IPS-18a (cell line): Measurements from ENCODE around the gene PRKCA.

Source experiments
- H3K27ac ChIP-seq: one replicate; pipeline ENCODE4 v1.5.1; 2013; ENCODE audit warnings: low read length
- H3K27me3 ChIP-seq: one replicate; pipeline ENCODE4 v1.6.1; 2013; ENCODE audit warnings: mild to moderate bottlenecking, low read length; ENCODE audit not compliant: control insufficient read depth, insufficient read depth
- H3K36me3 ChIP-seq: one replicate; pipeline ENCODE4 v1.6.1; 2013; ENCODE audit warnings: low read depth, low read length; ENCODE audit not compliant: control insufficient read depth
- H3K4me1 ChIP-seq: one replicate; pipeline ENCODE4 v1.6.1; 2013; ENCODE audit warnings: low read depth, low read length; ENCODE audit not compliant: control insufficient read depth
- H3K4me3 ChIP-seq: one replicate; pipeline ENCODE4 v1.5.1; 2013; ENCODE audit warnings: low read length
- H3K9ac ChIP-seq: one replicate; pipeline ENCODE4 v1.6.1; 2013; ENCODE audit warnings: mild to moderate bottlenecking, low read length, moderate library complexity
- H3K9me3 ChIP-seq: one replicate; pipeline ENCODE4 v1.6.1; 2013; ENCODE audit warnings: low read depth, low read length; ENCODE audit not compliant: control insufficient read depth

The PRKCA gene

DNA sequence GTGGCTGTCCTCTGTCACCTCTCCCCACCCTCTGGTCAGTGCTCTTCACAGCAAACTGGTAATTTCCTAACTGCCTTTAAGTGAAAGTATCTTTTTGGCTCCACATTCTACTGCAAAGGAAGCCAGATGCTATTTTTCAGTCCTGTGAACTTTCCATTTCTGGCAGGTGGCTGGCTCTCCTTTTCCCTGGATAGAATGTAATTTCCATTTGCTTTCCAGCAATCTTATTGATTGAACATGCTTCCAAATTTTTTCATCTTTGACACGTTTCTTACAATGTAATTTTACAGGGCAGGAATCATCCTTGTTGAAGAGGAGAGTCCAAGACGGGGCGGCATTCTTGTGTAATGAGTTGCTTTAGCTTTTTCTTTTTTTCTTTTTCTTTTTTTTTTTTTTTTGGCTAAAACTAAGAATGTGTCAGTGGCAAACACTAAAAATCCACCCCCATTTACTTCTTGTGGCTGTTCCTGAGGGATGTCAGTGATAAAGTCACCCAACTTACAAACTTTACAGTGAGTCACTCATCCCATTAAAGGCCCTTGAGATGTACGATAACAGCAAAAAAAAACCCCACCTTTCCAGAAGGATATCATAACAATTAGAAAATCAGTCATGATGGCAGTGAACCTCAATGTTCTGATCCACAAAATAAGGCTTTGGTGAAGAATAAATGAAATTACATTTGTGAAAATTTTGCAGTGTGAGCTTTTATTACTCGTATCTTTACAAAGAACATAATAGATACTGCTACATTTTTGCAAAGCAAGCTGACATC is 29.4 kb upstream of the PRKCA start:
- Histone ChIP-seq H3K36me3 (no peaks in the 10 kb centered on the region), H3K4me3 (no peak overlapping the region)

DNA sequence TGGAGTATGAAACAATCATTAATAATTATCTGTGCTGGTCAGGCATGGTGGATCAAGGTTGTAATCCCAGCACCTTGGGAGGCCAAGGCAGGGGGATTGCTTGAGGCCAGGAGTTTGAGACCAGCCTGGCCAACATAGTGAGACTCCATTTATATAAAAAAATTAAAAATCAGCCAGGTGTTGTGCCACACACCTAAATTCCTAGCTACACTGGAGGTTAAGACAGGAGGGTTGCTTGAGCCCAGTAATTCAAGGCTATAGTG is 28.9 kb upstream of the PRKCA start:
- Histone ChIP-seq H3K9me3 (peaks cover 9% of the 10 kb centered on the region), H3K4me3 (no peak overlapping the region), H3K27me3 (no peaks in the 10 kb centered on the region), H3K9ac (no peak overlapping the region), H3K4me1 (no peaks in the 10 kb centered on the region), H3K27ac (no peak overlapping the region), H3K36me3 (no peaks in the 10 kb centered on the region)

More for the DNA sequence above, 29.4 kb upstream of the PRKCA start:
- H3K27ac ChIP-seq, result no peak overlapping the region
- peaks cover 9% of the 10 kb centered on the region for H3K9me3 ChIP-seq
- no peak overlapping the region for H3K9ac ChIP-seq
- H3K27me3 ChIP-seq, result no peaks in the 10 kb centered on the region
- no peaks in the 10 kb centered on the region for H3K4me1 ChIP-seq

DNA sequence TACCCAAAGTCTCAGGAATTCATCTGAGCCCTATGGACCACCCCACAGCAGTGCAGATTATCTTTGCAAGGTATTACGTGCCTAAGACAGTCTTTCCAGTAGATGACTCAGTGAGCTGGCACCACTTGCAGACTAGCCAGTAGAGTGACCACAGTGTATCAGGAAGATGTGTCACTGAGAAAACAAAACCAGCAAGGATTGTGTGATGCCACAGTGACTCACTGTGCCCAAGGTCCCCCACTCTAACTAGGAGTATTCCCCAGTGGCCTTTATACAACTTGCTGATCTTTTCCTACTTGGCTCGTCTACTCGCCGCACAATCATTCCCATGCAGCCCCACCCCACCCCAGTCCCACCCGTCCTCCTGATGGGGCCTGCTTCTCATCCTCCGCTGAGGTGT is 26.8 kb upstream of the PRKCA start:
- Histone ChIP-seq H3K27ac (no peak overlapping the region), H3K9me3 (peaks cover 3% of the 10 kb centered on the region), H3K36me3 (no peaks in the 10 kb centered on the region), H3K4me1 (no peaks in the 10 kb centered on the region), H3K27me3 (no peaks in the 10 kb centered on the region), H3K9ac (no peak overlapping the region), H3K4me3 (no peak overlapping the region)

DNA sequence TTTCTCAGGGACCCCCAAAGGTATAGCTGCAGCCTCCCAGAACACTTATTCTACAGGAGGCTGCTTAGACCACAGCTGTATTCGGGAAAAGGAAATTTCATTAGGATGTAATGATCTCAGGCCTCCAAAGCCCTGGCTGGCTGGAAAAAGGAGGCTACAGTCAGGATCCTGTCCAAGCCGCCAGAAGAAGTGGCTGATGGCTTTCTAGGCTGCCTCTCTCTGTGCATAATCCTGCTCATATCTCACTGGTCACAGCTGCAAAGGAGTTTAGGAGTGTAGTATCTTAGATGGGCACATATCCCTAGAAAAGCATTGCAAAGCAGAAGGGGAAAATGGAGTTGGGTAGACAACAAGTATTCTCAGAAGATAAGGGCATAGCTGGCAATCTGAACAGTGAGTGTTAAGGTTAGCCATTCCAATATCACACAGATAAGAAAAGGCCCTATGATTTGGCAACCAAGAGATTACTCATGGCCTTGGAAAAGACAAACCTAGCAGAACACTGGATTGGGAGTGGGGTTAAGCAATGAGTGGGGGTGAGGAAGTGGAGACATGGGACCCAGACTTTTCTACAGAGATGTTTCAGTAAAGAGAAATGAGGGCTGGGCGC is 26.0 kb upstream of the PRKCA start:
- no peaks in the 10 kb centered on the region for H3K4me1 ChIP-seq
- no peak overlapping the region for H3K27ac ChIP-seq

DNA sequence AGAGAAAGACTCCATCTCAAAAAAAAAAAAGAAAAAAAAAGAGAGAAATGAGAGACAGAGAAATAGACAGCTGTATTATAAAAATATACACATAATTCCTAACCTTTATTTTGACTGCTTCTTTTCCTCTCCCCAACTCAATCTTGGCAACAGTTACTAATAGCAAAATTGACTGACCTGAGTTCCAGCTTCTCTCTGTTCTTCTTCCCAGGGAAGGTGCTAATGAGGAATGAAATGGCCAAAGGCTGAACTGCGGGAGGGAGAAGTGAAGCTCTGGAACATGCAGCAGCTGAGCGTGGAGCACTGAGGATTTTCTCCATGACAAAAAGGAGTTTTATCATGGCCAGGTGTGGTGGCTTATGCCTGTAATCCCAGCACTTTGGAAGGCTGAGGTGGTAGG is 25.2 kb upstream of the PRKCA start:
- no peak overlapping the region for H3K9ac ChIP-seq
- H3K27me3 ChIP-seq, result no peaks in the 10 kb centered on the region
- H3K4me3 ChIP-seq, result no peak overlapping the region
- no peak overlapping the region for H3K27ac ChIP-seq
- no peaks in the 10 kb centered on the region for H3K9me3 ChIP-seq
- no peaks in the 10 kb centered on the region for H3K36me3 ChIP-seq
- no peaks in the 10 kb centered on the region for H3K4me1 ChIP-seq

More for the DNA sequence above, 26.0 kb upstream of the PRKCA start:
- Histone ChIP-seq H3K9ac (no peak overlapping the region), H3K9me3 (peaks cover 2% of the 10 kb centered on the region), H3K27me3 (no peaks in the 10 kb centered on the region), H3K36me3 (no peaks in the 10 kb centered on the region), H3K4me3 (no peak overlapping the region)

DNA sequence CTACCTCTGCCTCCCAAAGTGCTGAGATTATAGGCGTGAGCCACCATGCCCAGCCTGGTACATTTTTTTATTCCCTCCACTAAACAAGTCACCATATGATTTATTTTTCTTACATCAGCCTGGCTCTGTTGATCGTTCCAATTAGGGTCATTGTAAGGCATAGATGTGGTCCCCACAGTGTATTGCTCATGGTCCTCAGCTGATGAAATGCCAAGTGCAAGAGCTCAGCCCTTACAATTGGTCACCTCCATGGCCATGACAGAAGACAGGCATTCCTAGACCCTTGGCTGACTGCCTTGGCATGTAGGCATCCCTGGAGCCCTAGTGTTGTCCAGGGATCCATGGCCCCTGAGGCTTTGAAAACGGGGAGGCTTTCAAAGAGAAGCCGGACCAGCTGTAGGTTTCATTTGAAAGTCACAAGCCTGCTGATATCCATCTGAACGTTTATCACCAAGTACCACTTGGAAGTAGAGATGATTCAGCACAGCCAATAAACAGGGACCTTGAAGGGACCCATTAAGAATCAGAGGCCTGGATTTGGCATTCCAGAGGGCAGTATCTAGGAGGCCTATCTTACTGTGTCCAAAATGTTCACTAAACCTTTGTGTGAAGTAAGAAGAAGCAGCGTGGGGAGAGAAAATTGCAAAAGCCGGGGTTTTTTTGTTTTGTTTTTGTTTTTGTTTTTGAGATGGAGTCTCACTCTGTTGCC is 20.6 kb upstream of the PRKCA start:
- Histone ChIP-seq H3K4me1 (no peaks in the 10 kb centered on the region), H3K4me3 (no peak overlapping the region), H3K9me3 (no peaks in the 10 kb centered on the region), H3K36me3 (no peaks in the 10 kb centered on the region), H3K27me3 (no peaks in the 10 kb centered on the region), H3K27ac (no peak overlapping the region), H3K9ac (no peak overlapping the region)

DNA sequence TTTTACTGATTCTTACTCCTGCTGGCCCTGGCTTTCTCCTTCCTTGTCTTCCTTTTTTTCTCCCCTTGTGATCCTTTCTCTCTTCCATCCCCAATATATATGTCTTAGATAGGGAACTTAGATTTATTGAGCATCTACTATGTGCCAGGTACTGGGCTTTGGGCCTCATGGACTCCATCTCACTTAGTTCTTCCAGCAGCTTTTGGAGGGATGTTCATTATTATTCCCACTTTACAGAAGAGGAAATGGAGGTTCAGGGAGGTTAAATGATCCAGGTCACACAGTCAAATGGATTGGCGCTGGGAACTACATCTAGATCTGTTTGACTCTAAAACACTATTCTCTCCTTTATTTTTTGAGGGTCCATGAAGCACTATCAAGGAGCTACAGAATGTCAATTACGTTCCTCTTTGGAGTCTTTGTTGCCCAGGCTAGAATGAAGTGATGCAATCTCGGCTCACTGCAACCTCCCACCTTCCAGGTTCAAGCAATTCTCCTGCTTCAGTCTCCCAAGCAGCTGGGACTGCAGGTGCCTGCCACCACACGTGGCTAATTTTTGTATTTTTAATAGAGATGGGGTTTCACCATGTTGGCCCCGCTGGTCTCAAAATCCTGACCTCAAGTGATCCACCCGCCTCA is 19.0 kb upstream of the PRKCA start:
- Histone ChIP-seq H3K9ac (no peak overlapping the region), H3K4me1 (no peaks in the 10 kb centered on the region), H3K9me3 (no peaks in the 10 kb centered on the region), H3K4me3 (no peak overlapping the region), H3K36me3 (no peaks in the 10 kb centered on the region), H3K27me3 (no peaks in the 10 kb centered on the region), H3K27ac (no peak overlapping the region)

DNA sequence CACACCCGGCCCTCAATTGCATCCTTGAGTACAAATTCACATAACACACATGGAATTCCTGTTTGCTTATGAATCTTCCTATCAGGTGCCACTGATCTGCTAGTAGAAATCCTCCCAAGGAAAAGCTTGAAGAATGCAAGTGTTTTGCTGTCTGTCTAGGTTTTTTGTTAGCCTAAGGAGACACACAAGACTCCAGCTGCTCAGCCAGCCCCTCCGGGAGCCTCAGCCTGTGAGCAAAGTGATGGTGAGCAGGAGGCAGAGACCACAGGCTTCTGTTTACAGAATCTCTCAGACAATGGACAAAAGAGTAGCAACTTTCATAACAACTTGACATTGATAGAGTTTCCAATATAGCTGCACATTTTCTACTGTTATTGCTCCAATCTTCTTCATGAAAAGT is 18.4 kb upstream of the PRKCA start:
- Histone ChIP-seq H3K27me3 (no peaks in the 10 kb centered on the region), H3K9me3 (no peaks in the 10 kb centered on the region), H3K4me3 (no peak overlapping the region), H3K27ac (no peak overlapping the region), H3K9ac (no peak overlapping the region), H3K36me3 (no peaks in the 10 kb centered on the region), H3K4me1 (no peaks in the 10 kb centered on the region)

DNA sequence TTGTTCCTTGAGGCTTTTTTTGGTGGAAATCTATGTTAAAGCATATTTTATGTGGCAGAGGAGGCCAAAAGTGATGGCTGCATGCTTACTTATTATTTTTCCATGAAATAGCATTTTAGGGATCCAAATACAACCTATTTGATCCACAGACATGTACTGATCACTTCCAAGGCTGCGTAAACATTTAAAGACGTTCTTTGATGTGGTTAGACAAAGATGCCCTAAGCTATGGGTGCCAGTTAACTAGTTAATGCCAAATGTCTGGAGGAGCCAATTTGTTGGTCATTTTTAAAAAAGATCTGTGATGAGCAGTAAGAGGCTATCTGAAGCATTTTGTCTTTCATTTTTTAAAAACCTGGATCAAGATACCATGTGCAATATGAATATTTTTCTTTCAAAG is 17.3 kb upstream of the PRKCA start:
- no peak overlapping the region for H3K27ac ChIP-seq
- H3K27me3 ChIP-seq, result no peaks in the 10 kb centered on the region
- no peak overlapping the region for H3K4me3 ChIP-seq
- H3K9me3 ChIP-seq, result no peaks in the 10 kb centered on the region
- H3K4me1 ChIP-seq, result no peaks in the 10 kb centered on the region
- no peak overlapping the region for H3K9ac ChIP-seq
- no peaks in the 10 kb centered on the region for H3K36me3 ChIP-seq

DNA sequence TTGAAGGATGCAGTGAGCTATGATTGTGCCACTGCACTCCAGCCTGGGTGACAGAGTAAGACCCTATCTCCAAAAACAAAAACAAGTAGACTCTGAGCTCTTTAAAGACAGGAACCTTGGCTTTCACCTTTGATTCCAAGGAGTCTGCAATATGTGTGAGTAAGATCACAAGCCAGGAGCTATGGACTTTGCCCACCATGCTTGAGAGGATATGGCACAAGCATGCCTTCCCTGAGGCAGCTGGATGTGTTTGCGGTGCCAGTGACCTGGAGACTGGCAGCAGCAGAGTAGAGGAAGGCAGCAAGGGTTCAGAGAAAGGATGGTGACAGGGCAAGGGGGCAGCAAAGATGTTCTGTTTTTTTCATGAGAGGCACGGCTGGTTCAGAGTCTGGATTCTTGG is 14.5 kb upstream of the PRKCA start:
- no peak overlapping the region for H3K4me3 ChIP-seq
- H3K27ac ChIP-seq, result no peak overlapping the region
- H3K9me3 ChIP-seq, result no peaks in the 10 kb centered on the region
- no peak overlapping the region for H3K9ac ChIP-seq
- no peaks in the 10 kb centered on the region for H3K4me1 ChIP-seq
- H3K36me3 ChIP-seq, result no peaks in the 10 kb centered on the region
- H3K27me3 ChIP-seq, result no peaks in the 10 kb centered on the region

DNA sequence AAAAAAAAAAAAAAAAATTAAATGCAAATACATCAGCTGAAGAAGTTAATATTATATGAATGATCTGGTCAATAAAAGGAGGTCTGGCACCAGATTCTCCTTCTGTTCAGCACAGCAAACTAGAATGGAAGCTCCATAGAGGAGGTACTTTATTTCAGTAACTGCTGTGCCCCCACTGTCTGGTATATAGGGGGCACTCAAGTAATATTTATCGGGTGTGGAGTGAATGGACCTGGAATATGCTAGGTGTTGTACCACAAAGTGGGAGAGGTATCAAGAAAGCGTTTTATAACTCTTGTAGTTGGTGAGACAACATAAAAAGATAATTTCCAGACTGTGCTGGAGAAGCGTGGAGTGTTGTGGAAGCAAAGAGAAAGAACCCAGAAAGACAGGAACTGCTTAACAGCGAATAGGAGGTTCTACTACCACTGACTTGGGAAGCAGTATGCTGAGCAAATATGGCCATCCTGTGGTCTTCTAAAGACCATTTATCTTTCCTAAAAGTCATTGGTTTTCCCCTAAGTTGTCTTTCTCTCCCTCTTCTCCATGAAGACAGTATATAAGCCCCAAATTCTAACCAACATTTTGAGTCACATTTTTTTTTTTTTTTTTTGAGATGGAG is 12.2 kb upstream of the PRKCA start:
- Histone ChIP-seq H3K9me3 (no peaks in the 10 kb centered on the region), H3K27me3 (no peaks in the 10 kb centered on the region), H3K27ac (no peak overlapping the region), H3K4me1 (no peaks in the 10 kb centered on the region), H3K36me3 (no peaks in the 10 kb centered on the region), H3K9ac (no peak overlapping the region), H3K4me3 (no peak overlapping the region)
